Endothelial cell of umbilical vein (primary cell): Measurements from ENCODE around the gene NDUFS2. TPM values are rescaled to one million over a fixed set of nuclear protein-coding genes. Genes with fewer than 3 reads are reported as not detected.

Experiments used
- BruUV-seq: library from RNA; stranded (reverse); fragments of 400-500 nt; replicated peaks from 2 replicates; lab custom pipeline; 2021; lab: Mats Ljungman, UMichigan
- CTCF ChIA-PET: fragments of 300-600, 350-600 bp; sonication (Branson Sonifier 250); formaldehyde crosslinking; loops from one replicate; lab custom pipeline; 2021; ENCODE audit warnings: antibody characterized with exemption, inconsistent platforms; lab: Charles Lee
- POLR2A ChIA-PET: fragments of 300-600, 350-600 bp; sonication (Branson Sonifier 250); formaldehyde crosslinking; loops from one replicate; lab custom pipeline; 2021; ENCODE audit warnings: antibody characterized with exemption, inconsistent platforms; lab: Charles Lee
- DNase-seq: peaks from one replicate; pipeline ENCODE4 v3.0.0-alpha.2; 2011; ENCODE audit warnings: low read depth, low spot score
- FAIRE-seq: peaks from 2 replicates; lab custom pipeline; 2011; peaks lifted over from hg19 to GRCh38; lab: Jason Lieb, UNC
- H2AFZ ChIP-seq: 2 replicates; pipeline ENCODE4 v1.6.0; 2012; ENCODE audit warnings: low read depth, low read length, control low read depth, inconsistent platforms
- H3K27ac ChIP-seq: 2 replicates; pipeline ENCODE4 v1.5.1; 2011; ENCODE audit warnings: low read depth, mild to moderate bottlenecking, control low read depth, low read length, moderate library complexity; ENCODE audit not compliant: insufficient read depth
- H3K27me3 ChIP-seq, 2 experiments: 2 replicates each; pipeline versions ENCODE4 v1.6.0 to v1.6.1; 2011; ENCODE audit warnings: low read length in 2 of 2, mixed read lengths in 1 of 2; ENCODE audit not compliant: control insufficient read depth in 2 of 2, insufficient read depth in 2 of 2
- H3K36me3 ChIP-seq, 2 experiments: 2 replicates in 1 of 2; 3 replicates in 1 of 2; pipeline ENCODE4 v1.5.1; 2011; ENCODE audit warnings: low read length in 2 of 2, mild to moderate bottlenecking in 1 of 2, moderate library complexity in 1 of 2; ENCODE audit not compliant: control insufficient read depth in 2 of 2, insufficient read depth in 2 of 2; ENCODE audit errors: extremely low read depth in 1 of 2
- H3K4me1 ChIP-seq: 3 replicates; pipeline ENCODE4 v1.5.1; 2011; ENCODE audit warnings: mild to moderate bottlenecking, low read length; ENCODE audit not compliant: control insufficient read depth, insufficient read depth; ENCODE audit errors: extremely low read depth
- H3K4me2 ChIP-seq: 2 replicates; pipeline ENCODE4 v1.6.1; 2011; ENCODE audit warnings: low read length, control low read depth, mixed read lengths; ENCODE audit not compliant: insufficient read depth
- H3K4me3 ChIP-seq, 3 experiments: fragments of 200-600 bp in 1 of 3; sonication (generic), shearing (Covaris generic) in 1 of 3; replicated peaks in 1 of 3; 2 replicates each; pipeline ENCODE4 v1.5.1; 2011 to 2016; ENCODE audit warnings: control low read depth in 3 of 3, low read length in 3 of 3, mild to moderate bottlenecking in 2 of 3, inconsistent platforms in 1 of 3, low read depth in 1 of 3, moderate library complexity in 1 of 3; ENCODE audit not compliant: insufficient read depth in 1 of 3
- H3K79me2 ChIP-seq: 2 replicates; pipeline ENCODE4 v1.6.0; 2012; ENCODE audit warnings: low read length, inconsistent platforms; ENCODE audit not compliant: control insufficient read depth, insufficient read depth
- H3K9ac ChIP-seq: replicated peaks from 2 replicates; pipeline ENCODE3; 2011; ENCODE audit warnings: low read length, control low read depth; ENCODE audit not compliant: insufficient read depth; ENCODE audit errors: extremely low read depth
- H3K9me1 ChIP-seq: replicated peaks from 3 replicates; pipeline ENCODE4 v1.6.0; 2011; ENCODE audit warnings: mild to moderate bottlenecking, low read length; ENCODE audit not compliant: control insufficient read depth, insufficient read depth; ENCODE audit errors: extremely low read depth
- H3K9me3 ChIP-seq: replicated peaks from 2 replicates; pipeline ENCODE4 v1.5.1; 2012; ENCODE audit warnings: low read length, inconsistent platforms; ENCODE audit not compliant: control insufficient read depth, insufficient read depth
- H4K20me1 ChIP-seq: replicated peaks from 2 replicates; pipeline ENCODE3; 2011; ENCODE audit warnings: mild to moderate bottlenecking, low read length; ENCODE audit not compliant: control insufficient read depth, insufficient read depth; ENCODE audit errors: extremely low read depth
- EZH2 ChIP-seq: IDR thresholded peaks from 2 replicates; pipeline ENCODE4 v1.6.1; 2012; ENCODE audit warnings: borderline replicate concordance, low read depth, mild to moderate bottlenecking, moderate library complexity, low read length, inconsistent platforms; ENCODE audit not compliant: severe bottlenecking
- FOS ChIP-seq: IDR thresholded peaks from 2 replicates; pipeline ENCODE4 v1.6.1; 2011; ENCODE audit warnings: mild to moderate bottlenecking, low read length, moderate library complexity, borderline replicate concordance; ENCODE audit not compliant: insufficient read depth
- GATA2 ChIP-seq: IDR thresholded peaks from 2 replicates; pipeline ENCODE4 v1.7.0; 2011; ENCODE audit warnings: low read depth, mild to moderate bottlenecking, moderate library complexity, mixed read lengths, low read length; ENCODE audit not compliant: insufficient read length, insufficient read depth
- JUN ChIP-seq: IDR thresholded peaks from 2 replicates; pipeline ENCODE4 v1.6.1; 2011; ENCODE audit warnings: borderline replicate concordance, low read depth; ENCODE audit not compliant: insufficient read length, insufficient read depth
- MYC ChIP-seq: IDR thresholded peaks from one replicate; pipeline ENCODE4 v1.6.1; 2011; ENCODE audit warnings: mild to moderate bottlenecking, low read depth, low read length
- POLR2A ChIP-seq: IDR thresholded peaks from 2 replicates; pipeline ENCODE4 v1.6.1; 2012; ENCODE audit warnings: low read depth, mild to moderate bottlenecking, control low read depth, low read length
- POLR2AphosphoS5 ChIP-seq: IDR thresholded peaks from 2 replicates; pipeline ENCODE4 v1.6.1; 2012; ENCODE audit warnings: low read depth, mild to moderate bottlenecking, control low read depth, low read length, moderate library complexity; ENCODE audit not compliant: insufficient read depth
- dilution Hi-C: fragments of 300-500 bp; cut with MboI; formaldehyde crosslinking; loops from one replicate; pipeline ENCODE4 v1.15.0; 2019; ENCODE audit warnings: low sequenced_read_pairs; ENCODE audit not compliant: extremely low pct_ligation_motif_present
- intact Hi-C: fragments of 100-400 bp; cut with micrococcal nuclease; formaldehyde crosslinking; loops from one replicate; pipeline ENCODE4 v1.10.0; 2022
- polyA plus RNA-seq, 4 experiments: library from polyadenylated mRNA; depleted of rRNA in 3 of 4; stranded (reverse) in 3 of 4; unstranded in 1 of 4; fragments of >200 nt; gene quantifications; 2 replicates each; pipeline versions ENCODE4 v1.2.1 to v1.2.3, GENCODE V29; 2011 to 2012; ENCODE audit warnings: missing spikeins in 1 of 4
- total RNA-seq: library from RNA; stranded (reverse); gene quantifications from 2 replicates; pipeline ENCODE4 v1.2.3, GENCODE V29; 2021
- TF ChIP-seq, protein P1 (sequence below), 2 donors: IDR thresholded peaks; 1 replicate in 1 of 2; 2 replicates in 1 of 2; pipeline ENCODE4 v1.5.1; 2011; ENCODE audit warnings: low read length in 2 of 2, mild to moderate bottlenecking in 2 of 2, moderate library complexity in 2 of 2, control low read depth in 1 of 2, inconsistent platforms in 1 of 2, low read depth in 1 of 2; ENCODE audit not compliant: insufficient read depth in 1 of 2; ENCODE audit errors: extremely low read depth in 1 of 2
- TF ChIP-seq, protein P2 (sequence below): IDR thresholded peaks from 2 replicates; pipeline ENCODE4 v1.6.1; 2011; ENCODE audit not compliant: insufficient read depth, insufficient read length

NDUFS2 gene
- total and polyA plus RNA-seq, 2 donors (not counting 3 experiments of a cell fraction or from before 2014, with no cell fraction given), result 95.1 to 130 TPM

DNA sequence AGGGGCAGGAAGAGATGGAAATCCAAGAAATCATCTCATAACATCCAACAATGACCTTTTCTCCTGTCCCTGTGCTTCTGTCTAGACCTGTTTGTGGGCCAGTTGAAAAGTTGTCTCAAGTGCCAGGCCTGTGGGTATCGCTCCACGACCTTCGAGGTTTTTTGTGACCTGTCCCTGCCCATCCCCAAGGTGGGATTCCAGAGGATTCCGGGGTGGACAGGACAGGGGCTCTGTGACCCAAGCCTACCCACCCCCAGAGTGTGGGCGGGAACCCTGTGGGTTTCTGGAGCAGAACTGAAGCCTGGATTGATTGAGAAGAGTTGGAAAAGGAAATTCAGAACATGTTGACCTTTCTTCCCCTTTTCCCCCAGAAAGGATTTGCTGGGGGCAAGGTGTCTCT is 38.4 kb upstream of the NDUFS2 start:
- Histone ChIP-seq H3K4me1 (peaks cover 23% of the 10 kb centered on the region), H3K27me3 (no peaks in the 10 kb centered on the region), H3K4me3 (no peak overlapping the region), H3K9ac (no peak overlapping the region), H3K9me3 (no peaks in the 10 kb centered on the region), H3K79me2 (peaks cover 7% of the 10 kb centered on the region), H3K36me3 (peaks cover 0 to 9% of the 10 kb centered on the region in 2 experiments), H3K4me2 (no peak overlapping the region), H3K27ac (no peak overlapping the region), H3K9me1 (no peaks in the 10 kb centered on the region), H2AFZ (no peak overlapping the region), H4K20me1 (no peaks in the 10 kb centered on the region)
- no TSS peak for BruUV-seq
- no peak for FAIRE-seq
- intact Hi-C loops (no loop called here), dilution Hi-C loops (no loop called here)
- TF ChIP-seq JUN, result no peak
- TF ChIP-seq POLR2AphosphoS5, result no peak
- no peak for TF ChIP-seq EZH2
- no peak for TF ChIP-seq FOS
- TF ChIP-seq MYC, result no peak
- TF ChIP-seq, protein P1, sequence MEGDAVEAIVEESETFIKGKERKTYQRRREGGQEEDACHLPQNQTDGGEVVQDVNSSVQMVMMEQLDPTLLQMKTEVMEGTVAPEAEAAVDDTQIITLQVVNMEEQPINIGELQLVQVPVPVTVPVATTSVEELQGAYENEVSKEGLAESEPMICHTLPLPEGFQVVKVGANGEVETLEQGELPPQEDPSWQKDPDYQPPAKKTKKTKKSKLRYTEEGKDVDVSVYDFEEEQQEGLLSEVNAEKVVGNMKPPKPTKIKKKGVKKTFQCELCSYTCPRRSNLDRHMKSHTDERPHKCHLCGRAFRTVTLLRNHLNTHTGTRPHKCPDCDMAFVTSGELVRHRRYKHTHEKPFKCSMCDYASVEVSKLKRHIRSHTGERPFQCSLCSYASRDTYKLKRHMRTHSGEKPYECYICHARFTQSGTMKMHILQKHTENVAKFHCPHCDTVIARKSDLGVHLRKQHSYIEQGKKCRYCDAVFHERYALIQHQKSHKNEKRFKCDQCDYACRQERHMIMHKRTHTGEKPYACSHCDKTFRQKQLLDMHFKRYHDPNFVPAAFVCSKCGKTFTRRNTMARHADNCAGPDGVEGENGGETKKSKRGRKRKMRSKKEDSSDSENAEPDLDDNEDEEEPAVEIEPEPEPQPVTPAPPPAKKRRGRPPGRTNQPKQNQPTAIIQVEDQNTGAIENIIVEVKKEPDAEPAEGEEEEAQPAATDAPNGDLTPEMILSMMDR (IDR thresholded peaks at IDR 0.05; ENCODE audit: extremely low read depth in 1 of 2, insufficient read depth in 1 of 2, low read depth in 1 of 2, low read length in 2 of 2), result no peak
- TF ChIP-seq GATA2, result no peak
- TF ChIP-seq POLR2A, result no peak
- TF ChIP-seq, protein P2, sequence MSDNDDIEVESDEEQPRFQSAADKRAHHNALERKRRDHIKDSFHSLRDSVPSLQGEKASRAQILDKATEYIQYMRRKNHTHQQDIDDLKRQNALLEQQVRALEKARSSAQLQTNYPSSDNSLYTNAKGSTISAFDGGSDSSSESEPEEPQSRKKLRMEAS, result no peak
- no peak for DNase-seq
- CTCF ChIA-PET, result no interaction called here
- POLR2A ChIA-PET, result no interaction called here
